Hepatocyte (in vitro differentiated cells): Measurements from ENCODE around the gene UNC5CL.

Experiments used
- CTCF ChIP-seq: fragments of 200-600 bp; sonication (generic); IDR thresholded peaks from 2 replicates; pipeline ENCODE4 v1.5.1; 2016; ENCODE audit warnings: antibody characterized with exemption, mild to moderate bottlenecking; ENCODE audit not compliant: poor library complexity
- EZH2 ChIP-seq: fragments of 200-600 bp; sonication (generic); IDR thresholded peaks from 2 replicates; pipeline ENCODE4 v1.6.1; 2016; ENCODE audit warnings: antibody characterized with exemption, mild to moderate bottlenecking, borderline replicate concordance
- EZH2phosphoT487 ChIP-seq: fragments of 200-600 bp; sonication (generic); IDR thresholded peaks from one replicate; pipeline ENCODE4 v1.6.1; 2018; ENCODE audit warnings: antibody characterized with exemption, mild to moderate bottlenecking, low read depth, moderate library complexity; ENCODE audit not compliant: unreplicated experiment, severe bottlenecking

GRCh38 chr6:41058783-41059181, 19.8 kb upstream of the UNC5CL start:
- no peak for TF ChIP-seq CTCF
- no peak for TF ChIP-seq EZH2
- TF ChIP-seq EZH2phosphoT487 = no peak
